VCaP (cell line): ENCODE results near the gene YKT6.

Source experiments
- H3K27ac ChIP-seq: fragments of 450-650 bp; 2 replicates; pipeline ENCODE4 v1.5.1; 2017
- CTCF ChIP-seq: fragments of 450-650 bp; conservative IDR thresholded peaks from 2 replicates; pipeline ENCODE4 v1.5.1; 2017; ENCODE audit warnings: mild to moderate bottlenecking, moderate library complexity

Gene YKT6

GRCh38 chr7:44156453-44157010, 44.2 kb upstream of the YKT6 start:
- H3K27ac ChIP-seq = no peak overlapping the region

DNA sequence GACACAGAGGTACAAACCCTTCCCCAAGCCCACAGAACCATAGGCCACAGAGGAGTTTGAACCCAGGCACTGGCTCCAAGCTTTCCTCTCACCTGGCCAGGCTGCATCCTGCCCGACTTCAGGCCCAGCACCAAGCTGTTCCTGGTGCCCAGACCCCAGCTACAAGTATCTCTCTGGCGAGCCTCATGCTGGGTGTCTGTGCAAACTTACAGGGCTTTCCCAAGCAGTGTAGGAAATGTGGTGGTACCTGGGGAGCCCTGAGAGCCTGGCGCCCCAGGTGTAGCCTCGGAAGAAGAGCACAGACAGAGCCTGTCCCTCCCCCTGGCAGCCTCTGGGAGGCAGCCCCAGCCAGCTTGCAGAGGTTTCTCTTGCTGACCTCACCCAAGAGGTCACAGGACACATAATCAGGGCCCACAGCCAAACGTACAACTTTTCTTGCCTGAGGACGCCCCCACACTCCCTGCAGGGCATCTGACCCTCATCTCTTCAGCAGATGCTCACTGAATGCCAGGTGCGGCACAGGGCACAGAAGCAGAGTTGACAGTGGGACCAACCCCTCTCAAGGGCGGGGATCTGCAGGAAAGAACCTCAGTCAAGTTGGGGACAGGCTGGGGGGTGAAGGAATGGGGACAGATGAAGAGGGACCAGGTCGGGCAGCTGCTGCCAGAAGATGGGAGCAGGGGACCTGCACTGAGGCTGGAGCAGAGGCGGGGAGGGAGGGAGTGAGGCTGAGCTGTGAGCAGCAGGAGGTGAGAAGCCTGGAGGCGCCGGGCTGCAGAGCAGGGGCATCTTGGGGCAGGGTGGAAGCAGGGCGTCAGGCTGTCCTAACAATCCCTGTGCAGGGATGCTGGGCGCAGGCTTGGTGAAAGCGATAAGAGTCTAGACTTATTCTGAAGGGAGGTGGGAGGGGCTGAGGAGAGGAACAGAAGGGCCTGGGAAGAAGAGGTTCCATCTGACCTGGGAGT, 43.4 kb upstream of the YKT6 start:
- no peak overlapping the region for H3K27ac ChIP-seq
- no peak for TF ChIP-seq CTCF

More at GRCh38 chr7:44156453-44157010, 44.2 kb upstream of the YKT6 start:
- TF ChIP-seq CTCF = no peak

DNA sequence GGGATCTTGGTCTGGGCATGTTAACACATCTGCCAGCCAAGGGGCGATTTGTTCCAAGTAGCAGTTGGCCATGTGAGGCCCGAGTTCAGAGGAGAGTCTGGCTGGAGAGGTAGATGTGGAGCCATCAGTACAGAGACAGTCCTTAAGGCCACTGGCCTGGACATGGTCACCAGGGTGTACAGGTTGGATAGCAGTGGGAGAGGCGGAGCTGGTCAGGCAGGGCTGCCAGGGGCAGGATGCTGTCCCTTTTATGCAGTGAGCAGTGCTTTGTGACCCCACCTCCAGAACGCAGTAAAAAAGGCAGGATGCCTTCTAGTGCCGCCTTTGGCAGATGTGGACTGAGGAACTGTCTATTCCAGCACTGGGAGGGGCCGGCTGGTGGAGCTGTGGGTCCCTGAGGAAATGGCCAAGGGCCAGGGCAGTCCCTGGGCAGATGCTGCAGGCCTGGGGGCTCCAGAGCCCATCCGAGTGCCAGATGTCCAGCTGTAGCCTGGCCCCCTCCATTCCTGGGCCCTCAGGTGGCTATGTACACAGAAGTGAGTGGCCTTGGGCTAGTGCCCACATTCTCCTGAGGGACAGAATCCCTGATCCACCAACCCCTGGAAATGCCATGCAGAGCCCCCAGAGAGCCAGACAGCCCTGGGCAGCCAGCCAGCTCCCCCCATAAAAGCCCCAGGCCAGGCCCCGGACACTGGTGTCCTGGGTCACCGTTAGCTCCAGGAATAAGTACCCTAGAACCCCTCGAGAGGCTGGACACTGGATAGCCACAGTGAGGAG, 42.5 kb upstream of the YKT6 start:
- no peak for TF ChIP-seq CTCF
- H3K27ac ChIP-seq = no peak overlapping the region

DNA sequence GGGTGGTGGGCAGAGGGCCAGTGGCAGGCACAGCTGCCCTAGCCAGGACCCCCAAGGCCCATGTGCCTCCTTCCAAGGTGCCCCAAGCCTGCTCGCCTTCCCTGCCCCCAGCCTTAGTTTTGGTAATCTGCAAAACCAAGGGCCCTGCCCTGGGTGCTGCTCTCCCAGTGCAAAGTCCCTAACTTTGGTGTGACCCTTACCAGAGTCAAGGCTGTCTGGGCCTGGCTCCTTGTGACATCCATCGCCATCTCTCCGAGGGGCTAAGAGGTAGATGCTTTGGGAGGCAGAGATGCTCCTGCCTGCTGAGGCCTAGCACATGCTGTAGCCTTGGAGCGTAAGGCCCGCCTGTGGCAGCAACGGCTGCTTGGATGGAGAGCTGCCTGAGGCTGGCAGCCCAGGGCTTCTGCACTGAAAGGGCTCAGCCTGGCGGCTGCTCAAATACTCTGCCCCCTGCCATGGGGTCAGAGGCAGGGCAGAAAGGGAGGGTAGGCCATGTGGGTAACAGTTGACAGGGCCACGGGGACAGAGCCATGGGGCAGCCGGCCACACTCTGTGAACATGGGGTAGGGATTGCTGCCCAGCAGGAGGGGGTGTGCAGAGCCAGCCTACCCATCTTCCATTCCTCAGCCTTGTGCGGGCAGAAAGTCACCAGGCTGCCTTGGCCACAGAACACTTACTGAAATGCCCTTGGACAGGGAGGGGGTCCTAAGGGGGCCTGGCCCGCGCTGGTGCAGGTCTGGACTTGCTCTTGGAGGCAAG, 41.7 kb upstream of the YKT6 start:
- no peak for TF ChIP-seq CTCF
- H3K27ac ChIP-seq = no peak overlapping the region

DNA sequence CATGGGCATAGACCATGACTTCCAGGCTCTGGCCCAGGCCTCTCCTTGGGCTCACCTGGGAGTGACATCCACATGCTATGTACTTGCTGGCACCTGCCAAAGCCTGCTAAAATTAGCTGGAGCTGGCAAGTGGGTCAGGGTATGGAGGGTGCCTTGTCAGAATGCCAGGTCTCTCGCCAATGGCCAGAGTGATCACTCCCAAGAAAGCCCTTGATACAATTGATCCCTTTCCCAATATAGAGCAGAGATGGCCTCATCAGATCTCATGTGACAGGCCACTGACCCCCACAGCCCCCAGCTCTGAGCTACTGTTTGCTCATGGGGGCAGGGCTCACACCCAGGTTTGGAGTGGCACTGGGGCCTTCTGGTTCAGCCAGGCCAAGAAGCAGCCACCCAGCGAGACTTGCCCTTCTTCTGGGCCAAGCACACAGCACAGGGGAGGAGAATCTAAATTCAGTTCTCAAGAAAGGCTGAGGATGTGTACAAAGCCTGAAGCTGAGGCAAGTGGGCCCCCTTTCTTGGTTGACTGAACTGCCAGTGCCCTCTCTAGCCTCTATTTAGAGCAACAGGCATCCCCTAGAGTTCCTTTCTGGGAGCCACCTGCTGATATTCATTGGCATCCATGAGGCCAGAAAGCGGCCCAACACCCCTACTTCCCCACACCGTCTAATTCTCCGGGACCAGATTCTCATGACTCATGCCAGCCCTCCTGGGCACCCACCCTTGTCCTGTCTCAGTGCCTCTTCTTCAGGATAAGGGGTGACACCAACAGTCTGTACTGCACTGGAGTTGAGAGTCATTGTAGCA, 40.8 kb upstream of the YKT6 start:
- H3K27ac ChIP-seq = no peak overlapping the region
- no peak for TF ChIP-seq CTCF

DNA sequence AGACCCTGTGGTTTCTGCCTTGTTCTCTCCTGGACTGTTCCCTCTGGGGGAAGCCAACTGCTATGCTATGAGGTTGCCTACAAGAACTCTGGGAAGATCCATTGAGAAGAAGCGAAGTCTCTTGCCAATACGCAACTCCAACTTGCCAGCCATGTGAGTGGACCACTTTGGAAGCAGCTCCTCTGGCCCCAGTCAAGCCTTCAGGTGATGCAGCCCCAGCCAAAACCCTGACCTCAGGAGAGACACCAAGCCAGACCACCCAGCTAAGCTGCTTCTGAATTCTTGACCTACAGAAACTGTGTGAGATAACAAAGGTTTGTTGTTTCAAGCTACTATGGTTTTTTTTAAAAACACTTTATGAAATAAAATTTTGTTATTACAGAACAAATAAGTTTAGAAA, 39.4 kb upstream of the YKT6 start:
- no peak overlapping the region for H3K27ac ChIP-seq
- TF ChIP-seq CTCF = no peak
